Nucleus accumbens (tissue), 56 donors: ENCODE results near the gene NANOGP8.

ENCODE experiments used
- DNase-seq, 56 donors: peaks; one replicate each; lab custom pipeline; 2025; lab: John Stamatoyannopoulos, UW

The NANOGP8 gene

DNA sequence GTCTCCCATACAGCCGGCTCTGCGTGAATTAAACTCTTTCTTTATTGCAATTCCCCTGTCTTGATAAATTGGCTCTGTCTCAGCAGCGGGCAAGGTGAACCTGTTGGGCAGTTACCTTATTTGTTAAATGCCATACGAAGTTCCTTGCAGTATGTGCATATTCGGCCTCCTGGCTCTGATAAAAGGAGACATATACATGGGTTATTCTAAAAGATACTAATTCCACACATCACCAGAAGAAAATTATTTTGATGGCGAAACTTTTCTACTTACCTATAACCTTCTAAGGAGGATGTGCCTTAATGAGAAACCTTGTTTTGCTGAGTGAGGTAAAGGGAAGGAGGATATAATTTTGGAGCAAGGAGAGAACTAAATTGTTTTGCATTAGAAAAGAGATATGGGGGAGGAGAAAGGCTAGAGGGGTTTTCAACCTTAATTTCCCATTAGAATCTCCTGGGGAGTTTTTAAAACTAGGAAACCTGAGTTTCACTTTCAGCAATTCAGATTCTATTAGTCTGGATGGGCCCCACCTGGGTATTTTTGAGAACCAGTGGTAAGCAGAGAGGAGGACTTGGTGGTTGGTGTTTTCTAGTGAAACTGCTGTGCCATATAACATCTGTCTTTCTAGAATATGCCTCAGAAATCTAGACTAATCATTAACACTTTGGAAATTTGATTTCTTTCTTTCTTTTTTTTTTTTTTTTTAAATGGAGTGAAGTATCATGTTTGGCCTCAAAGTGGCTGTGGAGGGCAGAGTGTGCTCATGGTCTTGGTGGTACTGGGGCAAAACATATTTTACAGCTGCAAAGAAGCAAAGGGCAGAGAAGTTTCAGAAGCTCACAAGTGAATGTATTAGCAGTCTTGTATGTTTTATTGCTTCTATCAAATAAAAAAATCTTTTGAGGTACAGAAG lies 23.0 kb downstream of the NANOGP8 start:
- no peak for DNase-seq

DNA sequence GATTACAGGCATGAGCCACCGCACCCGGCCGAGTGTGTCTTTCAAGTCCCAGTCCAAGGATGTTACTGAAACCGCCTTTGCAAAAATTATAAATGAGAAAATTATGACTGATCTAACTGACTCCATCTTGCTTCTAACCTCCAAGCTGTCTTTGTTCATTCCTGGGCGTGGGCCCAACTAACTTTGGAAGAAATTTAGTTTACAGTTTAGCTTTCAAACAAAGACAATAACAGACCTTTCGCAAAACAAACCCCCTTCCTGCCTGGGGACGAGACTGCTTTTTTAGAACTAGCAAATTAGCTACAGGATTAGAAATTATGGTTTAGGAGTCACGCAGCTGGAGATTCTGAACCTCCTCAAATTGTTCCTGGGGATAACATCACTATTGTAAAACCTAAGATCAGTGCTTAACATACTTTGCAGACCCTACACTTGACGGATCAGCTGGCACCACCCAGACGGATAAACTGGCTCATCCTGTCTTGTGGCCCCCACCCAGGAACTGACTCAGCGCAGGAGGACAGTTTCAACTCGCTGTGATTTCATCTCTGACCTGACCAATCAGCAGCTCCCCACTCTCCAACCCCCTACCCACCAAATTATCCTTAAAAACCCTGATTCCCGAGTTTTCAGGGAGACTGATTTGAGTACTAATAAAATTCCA lies 23.8 kb downstream of the NANOGP8 start:
- no peak for DNase-seq

GRCh38 chr15:35060591-35060990 lies 24.5 kb downstream of the NANOGP8 start:
- DNase-seq = no peak

DNA sequence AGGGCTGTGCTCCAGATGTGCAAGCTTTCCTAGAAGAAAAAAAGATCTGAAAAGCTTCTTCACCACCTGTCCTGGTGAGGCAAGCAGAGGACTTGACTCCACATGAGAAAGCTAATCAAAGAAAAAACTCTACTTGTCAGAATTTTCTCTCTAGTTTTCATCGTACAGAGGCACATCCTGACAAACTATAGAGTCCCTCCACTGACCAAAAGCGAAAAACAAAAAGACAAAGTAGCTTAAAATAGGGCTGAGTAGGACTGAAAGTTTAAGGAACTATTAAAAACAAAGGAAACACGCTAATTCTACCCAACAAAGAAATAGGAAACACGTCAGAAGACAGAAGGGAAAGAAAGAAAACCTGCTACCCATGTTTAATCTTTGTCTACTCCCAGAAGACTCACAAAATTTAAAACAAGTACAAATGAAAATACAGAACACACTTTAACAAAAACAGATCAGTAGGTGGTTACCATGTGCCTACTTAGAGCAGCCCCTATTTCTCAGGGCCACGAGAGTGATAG lies 26.5 kb downstream of the NANOGP8 start:
- DNase-seq = no peak

- DNase-seq = no peak
These were observed 29.5 kb downstream of the NANOGP8 start for GRCh38 chr15:35055416-35056105.

DNA sequence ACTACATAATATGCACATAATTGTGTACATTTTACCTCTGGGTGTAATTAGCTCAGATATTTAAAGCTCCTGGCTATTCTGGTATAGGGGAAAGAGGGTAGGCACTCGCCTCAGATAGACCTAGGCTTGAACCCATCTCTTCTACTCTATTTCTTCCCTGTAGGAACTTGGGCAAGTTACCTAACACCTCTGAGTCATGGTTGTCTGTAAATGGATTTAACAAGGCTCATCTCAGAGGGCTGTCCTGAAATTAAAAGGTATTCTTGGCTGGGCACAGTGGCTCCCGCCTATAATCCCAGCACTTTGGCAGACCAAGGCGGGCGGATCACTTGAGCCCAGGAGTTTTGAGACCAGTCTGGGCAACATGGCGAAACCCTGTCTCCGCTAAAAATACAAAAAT lies 30.7 kb downstream of the NANOGP8 start:
- DNase-seq = no peak

GRCh38 chr15:35047996-35048395 lies 37.1 kb downstream of the NANOGP8 start:
- no peak for DNase-seq

GRCh38 chr15:35047528-35047927 lies 37.6 kb downstream of the NANOGP8 start:
- no peak for DNase-seq

DNA sequence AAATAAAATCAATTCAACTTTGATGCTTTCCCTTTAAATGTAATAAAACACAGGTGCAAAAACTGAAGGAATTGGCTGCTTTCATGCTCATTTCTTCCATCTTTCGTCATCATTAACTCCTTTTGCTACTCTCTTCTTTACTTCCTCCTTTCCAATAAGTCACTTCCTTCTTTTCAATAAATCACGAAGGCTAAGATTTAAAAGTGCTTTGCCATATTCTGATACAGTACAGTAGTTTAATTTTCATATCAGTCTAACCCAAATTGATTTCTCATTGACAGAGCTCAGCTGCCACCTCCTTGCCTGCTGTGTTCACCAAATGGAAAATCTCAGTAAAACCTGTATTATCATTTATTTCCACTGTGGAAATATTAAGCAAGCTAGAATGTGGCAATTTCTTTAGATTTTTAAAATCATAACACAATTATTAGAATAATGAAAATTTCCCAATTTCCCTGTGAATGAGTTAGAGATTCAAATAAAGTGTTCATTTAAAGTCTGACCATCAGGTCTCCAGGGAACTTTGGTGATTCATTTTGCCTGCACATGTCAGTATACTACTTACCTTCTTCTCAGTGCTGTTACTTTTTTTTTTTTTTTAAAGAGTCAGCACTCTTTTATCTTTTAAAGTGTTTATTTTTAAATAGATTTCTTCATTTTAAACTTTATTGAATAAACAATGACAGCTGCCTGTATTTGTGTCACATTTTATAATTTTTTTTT lies 41.6 kb downstream of the NANOGP8 start:
- DNase-seq = no peak

DNA sequence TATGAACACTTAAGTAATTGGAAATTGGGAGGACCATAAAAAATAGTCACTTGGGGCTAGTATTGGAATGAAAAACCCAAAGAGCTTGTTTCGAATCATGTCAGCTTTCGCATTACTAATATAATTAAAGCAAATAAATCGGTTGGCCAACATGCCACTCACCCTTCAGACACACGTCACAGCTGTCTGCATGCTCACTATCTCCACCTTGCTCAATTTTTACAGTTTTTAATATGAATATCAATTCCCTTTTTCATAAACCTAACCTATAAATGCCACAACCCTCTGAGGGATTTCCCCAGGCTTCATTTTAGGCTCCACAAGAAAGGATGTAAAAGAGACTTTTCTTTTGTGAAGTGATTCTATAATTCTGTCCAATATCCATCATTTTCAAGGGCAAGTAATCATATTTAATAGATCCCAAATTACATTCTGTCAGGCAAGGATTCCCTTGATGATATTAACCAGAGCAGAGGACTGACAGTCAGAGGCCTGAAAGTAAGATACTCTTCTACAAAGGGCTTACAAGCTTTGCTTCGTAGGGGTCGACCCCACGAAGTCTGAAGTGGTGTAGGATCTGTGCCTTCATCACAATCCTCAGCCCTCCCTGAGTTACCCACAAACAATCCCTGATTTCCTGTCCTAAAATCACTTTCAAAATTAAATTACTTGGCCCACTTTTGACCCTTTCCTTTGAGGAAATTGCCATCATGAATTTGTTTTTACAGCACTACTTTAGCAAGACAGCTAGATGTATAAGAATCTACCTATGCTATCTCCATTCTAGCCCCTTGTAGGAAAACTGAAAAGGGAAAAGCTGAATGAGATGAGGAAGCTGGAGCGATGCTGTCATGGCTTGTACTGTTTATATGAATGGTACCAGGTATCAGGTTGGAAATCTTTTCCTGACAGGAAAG lies 44.5 kb downstream of the NANOGP8 start:
- DNase-seq = no peak

DNA sequence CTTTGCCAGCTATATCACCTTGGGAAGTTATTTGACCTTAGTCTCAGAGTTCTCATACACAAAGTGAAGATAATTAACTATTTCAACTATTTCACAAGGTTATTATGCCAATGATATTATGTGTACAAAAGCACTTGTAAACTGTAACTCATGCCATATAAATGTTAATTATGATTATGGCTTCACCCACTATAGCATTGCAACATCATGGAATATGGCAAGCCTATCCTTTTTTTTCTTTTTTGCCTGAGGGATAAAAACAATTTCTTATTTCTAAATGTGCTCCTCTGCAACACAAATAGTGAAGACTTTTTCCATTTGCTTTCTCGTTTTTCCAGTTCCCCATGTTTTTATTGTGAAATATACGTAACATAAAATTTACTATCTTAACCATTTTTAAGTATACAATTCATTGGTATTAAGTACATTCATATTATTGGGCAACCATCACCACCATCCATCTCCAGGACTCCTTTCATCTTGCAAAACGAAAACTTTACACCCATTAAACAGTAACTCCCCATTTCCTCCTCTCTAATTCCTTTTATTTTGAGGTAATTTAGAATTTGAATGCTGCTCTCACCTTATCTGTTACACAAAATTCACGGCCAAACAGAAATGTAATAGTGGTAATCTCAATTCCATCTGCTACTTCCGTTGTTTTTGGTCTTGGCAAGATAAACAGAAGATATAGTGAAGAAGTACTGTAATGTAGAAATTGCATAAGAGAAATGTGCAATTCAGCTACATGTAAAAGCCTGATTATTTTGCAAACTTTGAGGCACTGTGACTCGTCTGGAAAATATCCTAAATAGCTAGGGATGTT lies 46.3 kb downstream of the NANOGP8 start:
- DNase-seq = no peak
